Stimulated activated CD8-positive, alpha-beta memory T cell treated with anti-CD3 and anti-CD28 coated beads, Interleukin-4, amount 100 ng/mL, for 24 hours (primary cell): ENCODE measurements around the gene LDB2.

Experiments used
- DNase-seq: peaks from one replicate; pipeline ENCODE4 v3.0.0-alpha.2; 2020; ENCODE audit warnings: low read depth

Gene LDB2

DNA sequence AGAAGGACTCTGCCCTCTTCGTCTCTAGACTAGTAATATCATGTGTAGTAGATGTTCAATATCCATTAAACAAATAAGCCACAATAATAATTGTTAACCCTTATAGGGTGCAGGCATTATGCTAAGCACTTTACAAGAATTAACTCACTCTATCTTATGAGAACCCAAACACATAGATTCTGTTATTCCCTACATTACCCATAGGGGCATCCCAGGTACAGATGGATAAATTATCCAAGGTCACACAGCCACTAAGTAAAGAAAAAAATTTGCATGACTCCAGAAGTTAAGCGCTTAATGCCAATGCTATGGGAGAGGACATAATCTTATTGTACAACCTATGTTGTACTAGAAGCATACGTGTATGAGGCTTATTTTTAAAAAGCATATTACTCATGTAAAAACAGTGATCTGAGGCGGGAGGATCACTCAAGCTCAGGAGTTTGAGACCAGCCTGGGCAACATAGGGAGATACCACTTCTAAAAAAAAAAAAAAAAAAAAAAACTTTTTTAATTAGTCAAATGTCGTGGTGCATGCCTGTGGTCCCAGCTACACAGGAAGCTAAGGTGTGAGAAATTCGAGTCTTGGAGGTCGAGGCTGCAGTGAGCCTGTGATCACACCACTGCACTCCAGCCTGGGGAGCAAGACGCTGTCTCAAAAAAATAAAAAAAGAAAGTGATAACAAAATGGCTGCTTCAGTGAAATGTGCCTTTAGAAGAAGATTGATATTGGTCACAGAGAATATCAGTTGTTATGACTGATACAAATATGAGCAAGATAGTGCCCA, 13.6 kb downstream of the LDB2 start:
- DNase-seq, result no peak

DNA sequence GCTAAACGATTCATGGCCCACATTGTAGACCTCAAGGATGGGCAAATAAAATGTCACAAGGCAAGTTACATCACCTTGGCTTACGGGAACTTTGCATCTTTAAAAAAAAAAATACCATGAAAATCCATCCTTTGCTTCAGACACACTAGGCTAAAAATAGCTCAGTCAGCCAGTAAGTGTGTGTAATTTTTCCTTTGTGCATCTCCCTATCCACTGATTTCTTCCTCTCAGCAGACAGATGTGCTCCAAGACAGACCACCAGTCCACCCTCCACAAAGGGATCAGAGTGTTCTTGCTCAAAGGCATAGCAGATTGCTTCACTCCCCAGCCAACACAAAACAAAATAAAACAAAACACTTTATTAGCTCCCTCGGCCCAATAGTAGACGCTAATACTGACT, 14.6 kb downstream of the LDB2 start:
- DNase-seq, result no peak

DNA sequence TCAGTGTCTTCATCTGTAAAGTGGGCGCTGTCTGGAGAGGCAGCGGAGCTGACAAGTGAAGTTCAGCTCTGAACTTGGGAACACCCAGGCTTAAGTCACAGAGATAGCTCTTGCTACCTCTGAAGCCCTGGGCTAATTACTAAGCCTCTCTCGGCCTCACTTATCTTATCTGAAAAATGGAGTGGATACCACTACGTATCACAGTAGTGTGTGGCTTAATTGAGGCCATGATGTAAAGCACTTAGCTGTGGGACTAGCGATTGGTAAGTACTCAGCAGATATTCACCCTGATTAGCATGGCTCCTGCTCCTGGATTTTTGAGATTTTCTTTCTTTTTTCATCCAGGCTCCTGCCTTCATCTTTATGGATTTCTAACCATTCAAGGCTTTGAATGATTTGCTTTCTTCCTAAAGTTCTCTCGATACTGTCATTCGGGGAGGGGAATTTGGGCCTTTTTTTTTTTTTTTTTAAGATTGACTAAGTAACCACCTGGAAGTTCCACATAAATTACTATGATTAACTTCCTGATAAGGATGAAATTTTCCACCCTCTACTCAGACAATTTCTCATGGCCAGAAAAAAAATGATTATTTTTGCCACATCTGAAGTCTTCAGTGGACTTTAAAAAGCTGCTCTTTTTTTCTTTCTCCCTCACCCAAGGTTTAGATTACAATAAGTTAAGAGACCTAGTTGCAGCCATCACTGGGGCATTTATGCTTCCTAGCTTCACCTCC, 17.1 kb downstream of the LDB2 start:
- no peak for DNase-seq

DNA sequence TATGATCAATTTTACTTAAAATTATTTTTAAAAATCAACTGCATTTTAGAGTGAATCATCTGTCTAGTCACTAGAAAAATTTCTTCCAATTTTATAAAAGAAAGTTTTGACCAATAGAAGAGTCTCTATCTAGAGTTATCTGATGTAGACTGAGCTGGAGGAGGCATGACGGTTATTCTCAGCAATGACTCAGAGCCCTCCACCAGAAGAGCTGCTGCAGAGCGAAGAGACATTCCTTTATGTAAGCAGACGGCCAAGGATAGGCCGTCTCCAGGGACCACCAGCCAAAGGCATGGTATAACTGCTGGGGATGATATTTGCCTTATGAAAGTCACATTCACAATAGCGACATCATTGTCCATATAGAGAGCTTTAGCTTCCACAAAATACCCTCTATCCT, 23.0 kb downstream of the LDB2 start:
- DNase-seq, result no peak

DNA sequence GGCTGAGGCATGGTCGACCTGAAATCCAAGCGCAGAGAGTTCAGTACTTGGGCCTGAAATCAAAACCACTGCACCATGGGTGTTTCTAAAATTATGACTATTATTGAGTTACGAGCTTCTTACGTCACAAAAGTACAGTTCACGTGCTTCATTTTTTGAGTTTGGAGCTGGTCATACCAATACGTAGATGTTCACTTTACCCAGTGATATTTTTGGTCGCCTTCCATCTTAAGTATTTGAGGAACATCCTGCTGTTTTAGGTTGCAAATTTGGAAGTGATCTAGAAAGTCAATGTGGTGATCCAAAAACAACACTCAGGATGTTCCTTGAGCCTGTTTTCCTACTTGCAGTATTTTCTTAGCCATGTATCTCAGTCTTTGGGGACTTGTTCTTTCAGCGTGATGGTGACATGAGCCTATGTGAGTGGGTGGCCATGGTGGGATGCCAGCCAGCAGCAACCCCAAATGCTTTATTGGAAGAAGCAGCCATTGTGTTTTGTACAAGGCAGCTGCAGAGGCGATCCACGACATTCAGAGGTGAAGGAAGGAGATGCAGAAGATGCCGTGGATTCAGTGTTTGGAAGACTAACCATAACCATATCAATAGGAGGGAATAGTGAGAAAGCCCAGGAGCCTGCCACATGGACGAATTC, 28.7 kb downstream of the LDB2 start:
- DNase-seq, result no peak

DNA sequence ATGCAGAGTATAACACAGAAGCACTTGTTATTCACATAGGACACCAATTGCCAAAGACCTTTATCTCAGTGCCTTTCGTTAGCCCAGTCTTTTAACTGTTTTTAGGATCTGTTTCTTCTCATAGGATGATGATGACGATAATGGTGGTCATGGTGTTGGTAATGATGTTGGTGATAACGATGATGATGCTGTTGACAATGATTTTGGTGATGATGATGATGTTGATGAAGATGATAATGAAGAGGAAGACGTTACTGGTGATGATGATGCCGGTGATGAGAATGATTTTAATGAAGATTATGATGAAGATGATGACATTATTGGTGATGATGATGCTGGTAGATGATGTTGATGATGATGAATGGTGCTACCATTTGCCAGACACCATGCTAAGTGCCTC, 29.8 kb downstream of the LDB2 start:
- DNase-seq, result no peak

DNA sequence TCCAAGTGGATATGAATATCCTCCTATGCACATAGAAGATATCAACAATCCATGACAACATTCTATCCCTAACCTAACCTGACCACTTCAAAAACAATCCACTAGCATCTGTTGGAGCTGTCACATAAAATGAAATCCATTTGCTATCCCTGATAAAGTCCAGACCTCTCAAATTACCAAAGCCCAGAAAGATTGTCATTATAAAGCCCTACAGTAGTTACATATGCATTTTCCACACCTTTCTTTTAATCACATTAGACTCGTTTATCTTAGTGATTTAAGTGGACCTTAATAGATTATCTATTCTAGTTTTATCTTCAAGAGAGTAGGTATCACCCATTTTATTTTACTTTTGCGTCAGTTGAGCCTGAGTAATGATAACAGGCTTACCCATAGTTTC, 30.6 kb downstream of the LDB2 start:
- no peak for DNase-seq

DNA sequence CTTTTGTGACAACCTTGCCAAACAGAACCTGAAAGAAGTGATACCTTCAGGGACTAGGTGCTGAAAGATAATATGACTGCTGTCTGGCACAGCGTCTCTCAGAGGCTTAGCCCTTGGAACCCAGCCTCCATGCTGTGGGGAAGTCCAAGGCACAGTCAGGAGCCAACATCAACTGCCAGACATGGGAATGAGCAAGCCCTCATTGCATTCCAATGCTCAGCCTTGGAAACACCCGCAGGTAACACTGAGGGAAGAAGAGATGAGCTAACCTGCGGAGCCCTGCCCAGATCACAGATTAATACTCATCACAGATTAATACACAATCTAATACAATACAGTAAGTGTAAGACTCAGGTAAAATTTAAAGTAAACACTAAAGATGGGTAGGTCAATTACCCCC, 31.5 kb downstream of the LDB2 start:
- DNase-seq, result no peak

DNA sequence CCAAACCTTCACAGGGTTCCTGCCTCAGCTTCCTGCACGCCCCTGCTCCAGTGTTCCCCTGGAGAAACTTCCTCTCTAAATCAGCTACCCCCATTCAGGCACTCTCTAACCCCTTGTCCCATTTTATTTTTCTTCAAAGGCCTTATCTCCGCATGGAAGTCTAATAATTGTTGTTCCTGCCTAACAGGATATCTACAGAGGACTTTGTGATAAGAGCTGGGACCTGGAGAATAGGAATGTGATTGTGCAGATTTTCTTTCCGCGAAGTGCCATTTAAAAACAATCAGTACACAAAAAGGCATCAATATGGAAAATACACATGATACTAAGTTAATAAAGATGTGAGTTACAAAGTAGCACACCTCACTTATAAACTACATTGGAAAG, 32.6 kb downstream of the LDB2 start:
- no peak for DNase-seq

DNA sequence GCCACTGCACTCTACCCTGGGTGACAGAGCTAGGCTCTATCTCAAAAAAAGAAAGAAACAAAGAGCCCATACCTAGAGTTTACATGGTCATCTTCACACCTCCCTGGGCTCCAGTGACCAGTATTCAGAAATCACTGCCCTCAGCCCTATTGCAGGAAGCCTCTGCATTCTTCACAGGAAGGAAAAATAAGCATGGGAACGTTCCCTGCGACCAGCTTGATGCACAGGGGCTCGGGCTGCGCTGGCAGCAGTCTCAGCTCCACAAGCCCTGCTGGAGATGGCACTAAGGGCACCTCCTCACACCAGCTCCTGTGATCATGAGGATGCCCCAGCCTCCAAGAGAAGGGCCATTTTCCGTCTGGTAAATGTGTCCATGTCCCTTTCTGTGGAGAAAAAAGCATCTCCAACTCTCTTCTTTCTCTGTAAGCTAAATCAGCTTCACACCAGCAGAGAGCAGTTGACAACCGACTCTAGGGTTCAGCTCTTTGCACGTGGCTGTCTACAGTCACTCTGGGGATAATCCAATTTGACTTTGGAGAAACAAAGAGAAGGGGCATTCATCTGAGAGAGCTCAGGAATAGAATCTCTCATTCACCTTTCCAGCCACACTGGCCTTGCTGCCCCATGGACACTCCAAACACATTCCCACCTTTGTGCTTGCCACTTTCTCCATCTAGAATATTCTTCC, 33.1 kb downstream of the LDB2 start:
- DNase-seq, result no peak

DNA sequence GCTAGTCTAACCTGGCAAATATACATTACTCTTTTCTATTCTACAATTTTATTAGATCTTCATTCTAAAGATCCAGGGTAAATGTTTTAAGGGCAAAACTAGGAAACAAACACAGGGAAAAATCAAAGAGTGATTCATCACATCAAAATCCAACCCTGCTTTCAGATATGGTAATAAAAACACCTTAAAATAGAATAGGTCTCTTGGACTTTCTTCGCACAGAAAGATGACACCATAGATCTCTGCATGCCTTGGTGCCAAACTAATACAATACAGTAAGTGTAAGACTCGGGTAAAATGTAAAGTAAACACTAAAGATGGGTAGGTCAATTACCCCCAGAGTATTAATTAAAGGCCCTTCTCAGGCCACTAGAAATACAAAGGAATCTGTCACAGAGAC, 34.2 kb downstream of the LDB2 start:
- no peak for DNase-seq

DNA sequence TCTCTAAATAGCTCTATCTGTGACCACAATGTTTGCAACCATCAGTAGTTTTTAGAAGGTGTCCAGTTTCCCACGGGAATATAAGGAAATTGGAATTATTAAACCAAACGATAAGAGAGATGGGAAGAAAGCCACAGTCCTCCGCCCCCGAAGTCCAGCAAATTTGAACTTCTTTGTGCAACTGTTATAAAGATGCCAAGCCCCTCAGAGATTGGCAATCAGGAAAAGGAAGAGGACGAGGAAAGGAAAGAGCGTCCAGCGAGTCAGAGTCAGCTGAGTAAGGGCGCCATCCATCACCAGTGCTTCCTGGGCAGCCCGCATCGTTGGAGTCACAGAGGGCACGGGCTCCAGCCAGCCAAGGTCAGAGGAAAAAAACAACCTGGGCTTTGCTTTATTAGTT, 35.7 kb downstream of the LDB2 start:
- no peak for DNase-seq

DNA sequence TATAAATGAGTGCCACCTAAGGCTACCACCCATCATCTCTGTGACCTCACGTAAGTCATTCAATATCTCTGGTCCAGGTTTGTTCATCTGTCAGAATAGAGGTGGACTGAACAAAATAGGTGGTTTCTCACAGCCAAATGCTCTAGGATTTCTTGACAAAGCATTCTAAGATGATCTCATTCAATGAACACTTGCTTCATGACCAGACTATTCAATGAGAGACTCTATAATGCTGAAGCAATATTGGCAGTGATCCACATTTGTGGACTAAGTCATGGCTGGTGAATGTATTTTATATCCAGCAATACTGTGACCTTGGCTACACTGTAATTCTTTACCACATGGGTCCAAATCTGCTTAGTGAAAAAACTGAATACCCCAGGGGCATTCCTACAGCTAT, 37.9 kb downstream of the LDB2 start:
- no peak for DNase-seq

DNA sequence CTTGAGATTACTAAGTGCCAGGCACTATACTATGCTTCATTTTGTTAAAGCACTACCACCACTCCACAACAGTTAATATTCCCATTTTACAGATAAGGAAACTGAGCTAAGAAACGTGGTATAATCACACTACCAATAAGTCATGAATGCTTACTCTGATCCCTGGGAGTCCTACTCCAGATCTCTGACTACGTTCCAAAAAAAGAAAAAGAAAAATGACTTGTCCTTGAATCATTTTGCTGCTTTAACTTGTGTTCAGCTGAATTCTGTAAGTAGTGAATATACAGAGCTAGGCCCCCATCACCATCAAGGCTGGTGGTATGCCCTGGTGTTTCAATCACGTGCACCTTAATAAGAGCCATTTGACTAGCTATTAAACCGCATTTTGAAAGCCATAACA, 39.4 kb downstream of the LDB2 start:
- no peak for DNase-seq

DNA sequence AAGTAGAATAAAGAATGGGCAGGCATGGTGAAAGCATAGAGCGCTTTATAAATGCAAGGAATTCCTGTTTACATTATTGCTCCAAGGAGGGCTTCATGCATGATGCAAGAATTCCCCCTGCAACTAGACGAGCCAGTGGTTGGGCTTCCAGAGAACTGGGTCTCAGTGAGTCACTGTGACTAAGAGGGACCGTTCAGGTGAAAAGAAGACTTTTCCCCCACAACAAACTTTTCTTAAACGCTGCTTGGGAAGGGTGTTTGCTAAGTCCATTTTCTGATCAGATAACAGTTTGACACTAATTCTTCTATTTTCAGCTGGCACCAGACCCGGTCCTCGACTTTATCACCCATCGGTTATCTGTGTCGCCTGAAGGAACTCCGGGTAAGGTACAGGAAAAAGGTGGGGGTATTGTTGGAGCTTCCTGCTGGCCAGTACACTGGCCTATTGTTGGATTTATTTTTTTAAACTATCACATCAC, 40.1 kb downstream of the LDB2 start:
- no peak for DNase-seq

DNA sequence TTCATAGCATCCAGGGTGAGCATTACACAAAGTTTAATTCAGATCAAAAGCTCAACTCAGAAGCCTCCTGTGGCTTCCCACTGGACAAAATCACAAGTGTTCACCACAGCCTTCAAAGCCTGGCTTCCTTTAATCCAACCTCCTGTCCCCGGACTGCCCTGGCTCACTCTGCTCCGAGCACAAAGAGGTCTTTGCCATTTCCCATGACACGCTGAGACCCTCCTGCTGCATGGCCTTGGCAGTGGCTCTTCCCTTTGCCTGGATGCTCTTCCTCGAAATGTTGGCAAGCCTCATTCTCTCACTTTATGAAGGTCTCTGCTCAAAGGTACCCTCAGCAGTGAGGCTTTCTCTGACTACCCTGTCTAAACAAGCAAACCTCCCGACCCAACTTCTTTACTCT, 41.0 kb downstream of the LDB2 start:
- no peak for DNase-seq

DNA sequence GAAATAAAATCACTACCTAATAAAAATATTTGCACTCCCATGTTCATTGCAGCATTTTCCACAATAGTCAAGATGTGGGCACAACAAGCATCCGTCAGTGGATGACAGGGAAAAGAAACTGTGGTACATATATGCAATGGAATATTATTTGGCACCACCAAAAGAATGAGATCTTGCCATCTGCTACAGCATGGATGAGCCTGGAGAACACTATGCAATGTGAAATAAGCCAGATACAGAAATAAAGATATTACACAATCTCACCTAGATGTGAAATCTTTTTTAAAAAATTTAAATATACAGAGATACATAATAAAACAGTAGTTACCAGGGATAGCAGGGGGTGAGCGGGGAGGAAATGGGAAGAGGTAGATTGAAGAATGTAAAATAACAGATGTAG, 44.8 kb downstream of the LDB2 start:
- no peak for DNase-seq

DNA sequence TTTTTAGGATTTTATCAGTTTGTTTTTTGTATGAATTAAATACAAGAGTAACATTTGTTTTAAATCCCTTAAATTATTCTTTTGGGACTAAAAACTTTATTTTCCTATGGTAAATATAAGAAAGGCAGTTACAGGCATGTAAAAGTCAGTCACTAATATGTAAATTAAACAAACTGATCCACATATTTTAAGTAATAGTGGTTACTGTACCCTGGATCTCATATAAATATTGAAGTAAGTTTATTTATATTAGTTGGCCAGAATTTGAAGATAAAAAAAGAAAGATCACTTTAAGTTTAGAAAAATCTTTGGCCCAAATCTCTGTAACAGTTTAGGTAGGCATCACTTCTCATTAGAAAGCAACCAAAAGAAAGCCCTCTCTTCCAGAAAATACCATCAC, 45.8 kb downstream of the LDB2 start:
- no peak for DNase-seq

DNA sequence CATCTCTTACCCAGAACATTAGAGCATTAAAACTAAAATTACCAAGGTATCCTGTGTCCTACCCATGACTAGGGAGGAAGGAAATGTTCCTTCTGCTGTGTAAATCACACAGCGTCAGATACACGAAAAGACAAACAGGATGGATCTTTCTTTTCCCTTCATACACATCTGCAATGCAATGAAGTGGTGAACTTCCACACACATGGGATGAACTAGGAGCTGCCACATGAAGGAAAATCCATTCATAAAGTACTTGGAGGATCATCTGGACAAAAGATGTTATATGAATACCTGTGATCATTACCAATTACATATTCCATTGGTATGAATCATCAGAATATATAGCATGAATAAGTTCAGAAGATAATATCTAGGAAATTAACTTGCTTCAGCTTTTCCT, 46.2 kb downstream of the LDB2 start:
- no peak for DNase-seq

DNA sequence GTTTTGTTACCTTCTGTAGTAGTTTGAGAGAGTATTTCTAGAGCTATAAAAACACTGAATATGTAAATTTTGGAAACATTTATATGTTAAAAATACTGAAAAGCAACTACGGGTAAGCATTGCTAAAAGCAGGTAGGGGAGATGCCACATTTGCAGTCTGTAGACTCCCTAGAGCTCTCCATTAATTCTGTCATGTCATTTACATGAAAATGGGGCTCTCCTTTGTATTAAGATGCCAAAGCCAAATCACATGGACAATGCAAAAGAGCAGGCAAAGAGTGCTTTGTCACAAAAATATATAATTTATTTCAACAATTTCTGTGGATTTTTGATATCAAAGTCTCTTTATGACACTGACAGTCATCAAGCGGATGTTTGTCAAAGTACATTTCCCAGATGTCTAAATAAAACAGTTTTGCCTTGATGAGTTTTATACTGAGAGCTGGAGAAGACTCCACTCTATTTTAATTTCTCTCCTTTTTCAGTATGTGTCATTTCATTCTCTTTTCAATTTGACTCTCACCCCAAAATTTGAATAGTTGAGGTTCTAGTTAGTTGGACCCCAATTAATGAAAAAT, 51.8 kb downstream of the LDB2 start:
- no peak for DNase-seq

DNA sequence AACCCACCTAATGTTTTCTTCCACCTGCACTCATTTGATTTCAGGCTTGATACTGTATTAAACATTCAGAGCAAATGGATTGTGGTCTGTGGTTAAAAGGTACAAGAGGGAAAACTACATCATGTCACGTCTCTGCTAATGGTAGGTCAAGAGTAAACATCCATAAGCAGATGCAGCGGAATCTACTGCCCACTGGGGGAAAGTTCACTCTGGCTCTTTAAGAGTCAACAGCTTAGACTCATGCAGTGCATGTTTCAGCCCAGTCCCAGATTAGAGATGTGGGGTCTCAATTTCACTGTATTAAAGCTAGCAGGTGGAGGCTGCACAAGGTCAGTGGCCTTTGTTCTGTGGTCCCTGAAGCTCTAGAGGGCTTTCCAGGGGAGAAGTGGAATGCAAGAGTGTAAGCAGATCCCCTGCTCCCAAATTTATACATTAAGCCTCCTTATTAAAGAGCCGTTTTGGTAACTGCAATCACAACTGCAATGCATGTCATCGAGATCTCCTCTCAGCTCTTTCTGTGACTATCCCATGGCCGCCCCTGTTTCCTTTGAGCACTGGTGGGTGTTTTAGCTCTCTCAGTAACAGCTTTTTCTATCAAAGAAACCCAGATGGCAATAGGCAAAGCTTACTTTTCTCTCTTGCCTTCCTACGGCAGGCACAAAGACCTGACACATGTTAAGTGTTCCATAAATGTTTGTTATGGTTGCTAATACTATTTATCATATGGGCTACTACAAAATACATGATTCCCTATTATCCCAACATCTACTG, 53.4 kb downstream of the LDB2 start:
- DNase-seq, result no peak
